LNCaP clone FGC (cell line): ENCODE measurements around the gene PSMB5.

Experiments
- DNase-seq: peaks from one replicate; pipeline ENCODE4 v3.0.0-alpha.2; 2011; ENCODE audit warnings: low read depth
- H3K4me3 ChIP-seq: 2 replicates; pipeline ENCODE4 v1.5.1; 2011; ENCODE audit warnings: mild to moderate bottlenecking, low read depth, low read length, control low read depth
- TF ChIP-seq, protein P1 (sequence below): IDR thresholded peaks from 2 replicates; pipeline ENCODE4 v1.5.1; 2012; ENCODE audit warnings: mild to moderate bottlenecking; ENCODE audit not compliant: control insufficient read depth, insufficient read depth; ENCODE audit errors: extremely low read depth

PSMB5 gene

GRCh38 chr14:23058654-23059504 lies 24.2 kb upstream of the PSMB5 start:
- no peak for DNase-seq
- H3K4me3 ChIP-seq: no peak overlapping the region
- TF ChIP-seq, protein P1, sequence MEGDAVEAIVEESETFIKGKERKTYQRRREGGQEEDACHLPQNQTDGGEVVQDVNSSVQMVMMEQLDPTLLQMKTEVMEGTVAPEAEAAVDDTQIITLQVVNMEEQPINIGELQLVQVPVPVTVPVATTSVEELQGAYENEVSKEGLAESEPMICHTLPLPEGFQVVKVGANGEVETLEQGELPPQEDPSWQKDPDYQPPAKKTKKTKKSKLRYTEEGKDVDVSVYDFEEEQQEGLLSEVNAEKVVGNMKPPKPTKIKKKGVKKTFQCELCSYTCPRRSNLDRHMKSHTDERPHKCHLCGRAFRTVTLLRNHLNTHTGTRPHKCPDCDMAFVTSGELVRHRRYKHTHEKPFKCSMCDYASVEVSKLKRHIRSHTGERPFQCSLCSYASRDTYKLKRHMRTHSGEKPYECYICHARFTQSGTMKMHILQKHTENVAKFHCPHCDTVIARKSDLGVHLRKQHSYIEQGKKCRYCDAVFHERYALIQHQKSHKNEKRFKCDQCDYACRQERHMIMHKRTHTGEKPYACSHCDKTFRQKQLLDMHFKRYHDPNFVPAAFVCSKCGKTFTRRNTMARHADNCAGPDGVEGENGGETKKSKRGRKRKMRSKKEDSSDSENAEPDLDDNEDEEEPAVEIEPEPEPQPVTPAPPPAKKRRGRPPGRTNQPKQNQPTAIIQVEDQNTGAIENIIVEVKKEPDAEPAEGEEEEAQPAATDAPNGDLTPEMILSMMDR: no peak

DNA sequence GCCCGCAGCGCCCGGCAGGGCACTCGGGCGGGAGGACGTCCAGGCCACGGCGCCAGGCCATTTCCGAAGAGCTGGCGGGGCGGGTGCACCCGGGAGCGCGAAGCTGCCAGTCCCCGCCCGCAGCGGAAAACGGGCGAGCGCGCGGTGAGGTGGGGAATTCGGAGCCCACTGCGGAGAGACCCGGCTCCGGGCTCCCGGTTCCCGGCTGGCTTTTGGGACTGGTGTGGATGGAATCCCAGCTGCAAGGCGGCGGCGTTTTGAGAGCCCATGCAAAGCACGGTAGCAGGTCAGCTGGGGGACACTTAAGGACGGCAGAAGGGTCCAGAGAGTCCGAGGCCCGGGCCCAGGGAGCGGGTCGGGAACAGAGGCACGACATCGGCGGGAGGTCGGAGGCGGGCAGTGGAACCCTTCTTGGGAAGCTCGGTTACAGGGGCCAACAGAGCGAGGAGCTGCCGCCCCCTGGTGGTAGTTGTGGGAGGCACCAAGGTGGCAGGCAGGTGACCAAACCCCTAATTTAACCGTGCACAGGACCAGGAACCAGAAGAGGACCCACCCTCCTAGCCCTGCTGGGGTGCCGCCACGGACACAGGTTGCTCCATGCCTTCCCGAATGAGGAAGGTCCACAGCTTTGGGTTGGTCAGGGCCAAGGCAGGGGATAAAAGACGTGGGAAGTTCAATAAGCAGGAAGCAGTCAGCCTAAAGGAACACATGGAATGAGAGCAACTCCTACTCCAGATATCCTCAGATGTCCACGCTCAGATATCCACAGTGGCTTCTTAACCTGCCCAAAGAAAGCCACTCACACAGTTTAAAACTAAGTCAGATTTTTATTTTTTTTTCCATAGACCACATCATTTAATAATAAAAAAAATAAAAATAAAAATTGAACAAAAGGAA lies 23.3 kb upstream of the PSMB5 start:
- DNase-seq: peak; percentile 43
- TF ChIP-seq, protein P1: peak; percentile 94

GRCh38 chr14:23056956-23057756 lies 22.5 kb upstream of the PSMB5 start, which contains the start of gene CDH24:
Gene CDH24, minus strand, starts transcription at chr14:23057520. Its CDS starts 1,787 bp downstream, at chr14:23055733.
- TF ChIP-seq, protein P1: no peak
- peak within 1 kb of the TSS; percentile 67 for H3K4me3 ChIP-seq
- no peak for DNase-seq

More for the DNA sequence above, 23.3 kb upstream of the PSMB5 start:
- peak overlapping the region; percentile 67 for H3K4me3 ChIP-seq

- no peak for DNase-seq
- H3K4me3 ChIP-seq: peak overlapping the region; percentile 67
- TF ChIP-seq, protein P1: peak; percentile 74
Measured at GRCh38 chr14:23056145-23056955, 21.6 kb upstream of the PSMB5 start.

DNA sequence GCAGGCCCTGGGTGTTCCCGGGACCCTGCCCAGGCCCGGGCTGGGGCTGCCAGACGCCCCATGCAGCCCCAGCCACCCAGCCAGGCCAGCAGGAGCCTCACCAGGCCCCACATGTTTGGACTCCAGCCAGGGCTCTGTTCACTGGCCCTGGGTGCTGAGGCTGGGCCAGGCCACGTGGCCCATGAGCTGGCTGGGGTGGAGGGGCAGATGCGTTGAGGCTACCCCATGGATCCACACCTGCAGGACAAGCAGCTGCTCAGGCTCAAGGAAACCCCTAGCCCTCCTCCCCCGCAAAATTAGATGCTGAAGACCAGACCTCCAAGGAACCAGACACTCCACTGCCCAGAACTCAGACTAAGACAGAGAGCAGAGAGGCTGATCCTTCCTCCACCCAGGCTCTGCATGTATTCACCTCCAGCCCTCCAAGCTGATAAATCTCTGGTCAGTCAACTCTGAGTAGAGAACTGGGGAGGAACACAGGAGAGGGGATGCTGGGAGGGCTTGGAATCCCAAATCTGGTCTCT lies 21.0 kb upstream of the PSMB5 start:
- DNase-seq: no peak
- no peak overlapping the region for H3K4me3 ChIP-seq
- TF ChIP-seq, protein P1: no peak

DNA sequence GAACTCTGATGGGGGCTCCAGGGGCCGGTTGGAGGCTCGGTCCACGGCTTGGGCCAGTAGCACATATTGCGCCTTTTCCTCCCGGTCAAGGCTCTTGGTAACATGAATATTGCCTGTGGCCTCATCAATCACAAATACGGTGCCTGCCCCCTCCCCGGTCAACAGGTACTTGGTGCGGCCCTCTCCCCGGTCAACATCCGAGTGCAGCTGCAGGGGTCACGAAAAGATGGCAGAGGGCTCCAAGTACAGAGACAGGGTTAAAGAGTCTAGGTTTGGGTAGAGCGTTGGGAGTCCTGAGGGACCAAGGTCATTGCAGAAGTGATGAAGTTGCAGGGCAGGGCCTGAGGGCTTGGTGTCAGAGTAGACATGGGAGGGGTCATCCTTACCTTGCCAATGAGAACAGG lies 20.4 kb upstream of the PSMB5 start:
- no peak overlapping the region for H3K4me3 ChIP-seq
- TF ChIP-seq, protein P1: no peak
- no peak for DNase-seq
